ENCODE results near the gene BCKDHB.

GRCh38 chr6:80215063-80215462 is 108.6 kb downstream of the BCKDHB start:
- TF ChIP-seq POLR2A (IDR thresholded peaks at IDR 0.05; ENCODE audit: low read length): no peak
- no peak for TF ChIP-seq CTCF (IDR thresholded peaks at IDR 0.05)
- TF ChIP-seq REST (IDR thresholded peaks at IDR 0.05): no peak
- TF ChIP-seq NPAS2 (CRISPR knock-in tag; IDR thresholded peaks at IDR 0.05; ENCODE audit: borderline replicate concordance): no peak
- TF ChIP-seq EP300 (IDR thresholded peaks at IDR 0.05): no peak
- TF ChIP-seq CHD4 (IDR thresholded peaks at IDR 0.05; ENCODE audit: borderline replicate concordance): no peak
- no peak for TF ChIP-seq CEBPB (IDR thresholded peaks at IDR 0.05)
- no peak for TF ChIP-seq RNF2 (IDR thresholded peaks at IDR 0.05; ENCODE audit: borderline replicate concordance, low read depth)
- no peak for TF ChIP-seq MAX (IDR thresholded peaks at IDR 0.05)

Measured in A549 (cell line).